Fibroblast of lung (primary cell): Measurements from ENCODE around the gene NARF. TPM values are rescaled to one million over a fixed set of nuclear protein-coding genes. Genes with fewer than 3 reads are reported as not detected.
"Not testable (repeated sequence)": the region's sequence is repeated elsewhere in the genome, so short reads cannot be mapped to it uniquely, and the experiment has no call there.

Experiments used
- DNase-seq, 2 donors: peaks; one replicate each; pipeline versions ENCODE4 v3.0.0 to v3.0.0-alpha.2; 2010; ENCODE audit warnings: low read depth in 2 of 2
- H2AFZ ChIP-seq: 2 replicates; pipeline ENCODE4 v1.5.1; 2012; ENCODE audit warnings: low read length, control low read depth, inconsistent platforms
- H3K27ac ChIP-seq: 2 replicates; pipeline ENCODE4 v1.5.1; 2011; ENCODE audit warnings: low read length, control low read depth; ENCODE audit not compliant: insufficient read depth
- H3K27me3 ChIP-seq: 2 replicates; pipeline ENCODE4 v1.5.1; 2011; ENCODE audit warnings: mild to moderate bottlenecking, low read length; ENCODE audit not compliant: control insufficient read depth, insufficient read depth
- H3K36me3 ChIP-seq: 2 replicates; pipeline ENCODE4 v1.5.1; 2011; ENCODE audit warnings: low read length; ENCODE audit not compliant: control insufficient read depth, insufficient read depth
- H3K4me1 ChIP-seq: 2 replicates; pipeline ENCODE4 v1.5.1; 2011; ENCODE audit warnings: low read length; ENCODE audit not compliant: control insufficient read depth, insufficient read depth; ENCODE audit errors: extremely low read depth
- H3K4me2 ChIP-seq: 2 replicates; pipeline ENCODE4 v1.5.1; 2011; ENCODE audit warnings: low read length, control low read depth; ENCODE audit not compliant: insufficient read depth; ENCODE audit errors: extremely low read depth
- H3K4me3 ChIP-seq, 4 experiments: fragments of 200-600 bp in 1 of 4; sonication (generic) in 1 of 4; replicated peaks in 1 of 4; 2 replicates each; pipeline ENCODE4 v1.5.1; 2011 to 2016; ENCODE audit warnings: low read length in 4 of 4, low read depth in 3 of 4, mild to moderate bottlenecking in 3 of 4, control low read depth in 2 of 4, inconsistent platforms in 1 of 4, mixed read lengths in 1 of 4; ENCODE audit not compliant: insufficient read depth in 1 of 4; ENCODE audit errors: control extremely low read depth in 1 of 4
- H3K79me2 ChIP-seq: 2 replicates; pipeline ENCODE4 v1.5.1; 2012; ENCODE audit warnings: mild to moderate bottlenecking, low read length, inconsistent platforms; ENCODE audit not compliant: control insufficient read depth, insufficient read depth
- H3K9ac ChIP-seq: 2 replicates; pipeline ENCODE4 v1.5.1; 2011; ENCODE audit warnings: mild to moderate bottlenecking, low read length, control low read depth; ENCODE audit not compliant: insufficient read depth
- H3K9me3 ChIP-seq: 2 replicates; pipeline ENCODE4 v1.5.1; 2012; ENCODE audit warnings: low read depth, low read length; ENCODE audit not compliant: control insufficient read depth, insufficient read depth
- H4K20me1 ChIP-seq: 2 replicates; pipeline ENCODE4 v1.5.1; 2011; ENCODE audit warnings: low read length; ENCODE audit not compliant: control insufficient read depth, insufficient read depth; ENCODE audit errors: extremely low read depth
- CTCF ChIP-seq, 2 donors: IDR thresholded peaks in 1 of 2; conservative IDR thresholded peaks in 1 of 2; 1 replicate in 1 of 2; 2 replicates in 1 of 2; pipeline ENCODE4 v1.5.1; 2011 to 2012; ENCODE audit warnings: low read length in 2 of 2, control low read depth in 1 of 2, inconsistent platforms in 1 of 2, low read depth in 1 of 2, mild to moderate bottlenecking in 1 of 2
- EZH2 ChIP-seq: IDR thresholded peaks from 2 replicates; pipeline ENCODE4 v1.5.1; 2012; ENCODE audit warnings: low read length, control low read depth, mild to moderate bottlenecking; ENCODE audit errors: missing control alignments
- polyA plus RNA-seq, 2 donors: library from polyadenylated mRNA; depleted of rRNA in 1 of 2; stranded (reverse) in 1 of 2; unstranded in 1 of 2; fragments of >200 nt; gene quantifications; 2 replicates each; pipeline ENCODE4 v1.2.1, GENCODE V29; 2011 to 2012; ENCODE audit warnings: missing spikeins in 1 of 2
- total RNA-seq: library from RNA; depleted of rRNA; stranded (reverse); fragments of >200 nt; gene quantifications from 2 replicates; pipeline ENCODE4 v1.2.1, GENCODE V29; 2014

Gene NARF
- total and polyA plus RNA-seq, 2 donors (not counting 1 experiment from before 2014, with no cell fraction given) = 22.0 to 38.7 TPM

- TF ChIP-seq CTCF (conservative IDR thresholded peaks at IDR 0.05 in 1 of 2, IDR thresholded peaks at IDR 0.05 in 1 of 2; ENCODE audit: low read depth in 1 of 2, low read length in 2 of 2) = no peak
- no peak for TF ChIP-seq EZH2
- Histone ChIP-seq H3K9ac (no peak overlapping the region), H3K4me2 (no peak overlapping the region), H3K79me2 (no peaks in the 10 kb centered on the region), H3K36me3 (no peaks in the 10 kb centered on the region), H2AFZ (no peak overlapping the region), H3K9me3 (no peaks in the 10 kb centered on the region), H3K4me1 (no peaks in the 10 kb centered on the region), H3K27ac (no peak overlapping the region), H3K4me3 (no peak overlapping the region), H3K27me3 (no peaks in the 10 kb centered on the region), H4K20me1 (no peaks in the 10 kb centered on the region)
- no peak for DNase-seq
These were observed 47.0 kb upstream of the NARF start for GRCh38 chr17:82411396-82412053.

- not testable (repeated sequence) for H3K79me2 ChIP-seq, H3K36me3 ChIP-seq, H3K27me3 ChIP-seq, H4K20me1 ChIP-seq, DNase-seq, H2AFZ ChIP-seq, H3K4me3 ChIP-seq, H3K4me1 ChIP-seq, H3K4me2 ChIP-seq, H3K9me3 ChIP-seq, H3K27ac ChIP-seq, H3K9ac ChIP-seq
These were observed 46.5 kb upstream of the NARF start for GRCh38 chr17:82412081-82412480.

GRCh38 chr17:82412535-82413520 is 45.7 kb upstream of the NARF start:
- Histone ChIP-seq H3K36me3 (no peaks in the 10 kb centered on the region), H3K4me3 (no peak overlapping the region), H4K20me1 (no peaks in the 10 kb centered on the region), H3K4me2 (no peak overlapping the region), H2AFZ (no peak overlapping the region), H3K9ac (no peak overlapping the region), H3K27ac (no peak overlapping the region), H3K27me3 (no peaks in the 10 kb centered on the region), H3K9me3 (no peaks in the 10 kb centered on the region), H3K4me1 (peaks cover under 1% of the 10 kb centered on the region), H3K79me2 (no peaks in the 10 kb centered on the region)
- no peak for TF ChIP-seq CTCF (conservative IDR thresholded peaks at IDR 0.05 in 1 of 2, IDR thresholded peaks at IDR 0.05 in 1 of 2; ENCODE audit: low read depth in 1 of 2, low read length in 2 of 2)
- no peak for TF ChIP-seq EZH2
- DNase-seq = no peak
